DMS153 treated with DMSO at 0.1 percent for 48 hours (cell line): Measurements from ENCODE around the gene ATXN1.

Experiments used
- DNase-seq: peaks from one replicate; lab custom pipeline; 2025; ENCODE audit not compliant: unreplicated experiment; lab: John Stamatoyannopoulos, UW

ATXN1 gene

DNA sequence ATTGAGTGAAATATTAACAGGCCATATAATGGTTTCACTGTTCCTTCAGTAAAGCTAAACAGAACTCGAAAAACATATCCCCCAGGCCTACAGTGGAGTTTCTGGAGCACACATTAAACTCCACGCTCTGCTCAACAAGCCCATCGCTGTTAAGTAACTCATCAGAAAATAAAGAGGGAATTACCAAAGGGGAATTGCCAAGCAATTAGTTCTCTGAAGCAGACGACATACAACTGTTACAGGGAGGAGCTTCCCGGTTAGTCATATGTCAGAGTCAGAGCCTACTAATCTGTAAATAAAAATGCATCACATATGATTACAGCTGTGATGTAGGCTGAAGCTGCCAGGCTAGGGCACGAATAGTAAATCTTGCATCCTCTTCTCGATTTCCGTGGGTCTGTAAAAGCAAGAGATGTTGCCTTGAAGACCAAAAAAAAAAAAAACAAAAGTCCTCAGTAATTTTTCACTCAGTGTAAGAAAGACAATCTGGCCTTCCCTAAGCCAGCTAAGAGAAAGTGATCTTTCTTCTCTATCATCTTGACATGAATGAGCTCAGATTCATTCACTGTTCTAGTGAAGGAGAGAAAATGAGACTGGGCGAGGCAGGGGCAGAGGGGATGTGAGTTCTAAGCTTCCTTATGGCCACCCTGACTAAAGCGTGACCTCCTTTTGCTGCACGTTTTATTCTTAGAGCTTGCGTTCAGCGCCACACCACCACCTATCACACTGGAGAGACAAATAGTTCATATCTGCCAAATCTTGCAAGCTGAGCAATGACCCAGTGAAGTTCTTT is 13.8 kb downstream of the ATXN1 start:
- no peak for DNase-seq

DNA sequence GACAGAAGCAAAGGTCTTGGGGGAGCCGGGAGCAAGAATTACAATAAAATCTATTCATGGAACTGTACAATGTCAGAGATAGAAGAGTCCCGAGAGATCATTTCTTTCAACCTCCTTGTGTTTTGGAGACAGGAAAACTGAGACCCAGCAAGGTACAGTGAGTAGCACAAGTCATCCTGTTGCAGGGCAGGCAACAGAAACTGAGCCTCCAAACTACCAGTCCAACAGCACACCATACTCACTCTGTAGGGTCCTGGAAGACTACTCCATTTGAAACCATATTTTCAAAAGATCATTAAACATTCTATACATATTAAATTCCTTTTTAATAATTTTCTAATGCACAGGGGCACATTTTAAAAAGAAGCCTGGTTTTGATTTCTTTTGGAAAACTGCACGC is 14.4 kb downstream of the ATXN1 start:
- no peak for DNase-seq

DNA sequence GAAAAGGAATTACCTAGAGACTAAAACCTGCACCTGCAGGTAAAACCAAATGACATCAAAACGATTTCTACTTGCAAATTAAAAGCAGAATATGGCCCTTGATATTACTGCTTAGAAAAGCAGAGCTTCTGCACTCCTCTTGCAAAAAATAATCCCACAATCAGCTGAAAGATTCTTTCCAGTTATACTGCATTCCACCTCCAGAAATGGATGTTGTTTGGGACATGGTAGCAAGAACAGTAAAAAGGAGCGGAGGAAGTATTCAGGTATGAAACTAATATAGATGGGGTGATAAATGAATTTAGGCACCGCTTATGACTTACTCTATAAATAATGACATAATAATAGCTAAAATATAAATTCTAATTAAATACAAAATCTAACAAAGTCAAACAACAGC is 14.9 kb downstream of the ATXN1 start:
- DNase-seq = no peak

DNA sequence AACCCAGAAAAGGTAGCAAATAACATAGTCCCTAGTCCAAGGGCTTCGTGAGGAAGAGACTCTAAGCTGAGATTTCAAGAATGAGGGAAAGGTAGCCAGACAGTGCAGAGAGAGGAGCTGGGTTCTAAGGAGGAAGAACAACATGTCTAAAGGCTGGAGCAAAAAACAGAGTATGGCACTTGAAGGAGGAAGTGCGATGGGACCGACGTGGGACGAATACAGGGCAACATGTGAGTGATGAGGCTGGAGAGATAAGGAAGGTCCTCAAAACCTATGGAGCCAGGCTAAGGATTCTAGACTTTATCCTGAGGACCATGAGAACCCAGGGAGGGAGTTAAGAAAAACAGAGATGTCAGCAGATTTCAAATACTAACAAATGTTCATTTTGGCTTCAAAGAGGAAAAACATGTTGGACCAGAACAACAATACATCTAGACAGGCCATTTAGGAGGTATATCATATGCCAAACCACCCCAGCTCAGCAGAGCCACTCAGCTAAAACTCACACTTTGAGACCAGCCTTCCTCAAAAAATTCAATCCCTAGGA is 17.5 kb downstream of the ATXN1 start:
- no peak for DNase-seq

DNA sequence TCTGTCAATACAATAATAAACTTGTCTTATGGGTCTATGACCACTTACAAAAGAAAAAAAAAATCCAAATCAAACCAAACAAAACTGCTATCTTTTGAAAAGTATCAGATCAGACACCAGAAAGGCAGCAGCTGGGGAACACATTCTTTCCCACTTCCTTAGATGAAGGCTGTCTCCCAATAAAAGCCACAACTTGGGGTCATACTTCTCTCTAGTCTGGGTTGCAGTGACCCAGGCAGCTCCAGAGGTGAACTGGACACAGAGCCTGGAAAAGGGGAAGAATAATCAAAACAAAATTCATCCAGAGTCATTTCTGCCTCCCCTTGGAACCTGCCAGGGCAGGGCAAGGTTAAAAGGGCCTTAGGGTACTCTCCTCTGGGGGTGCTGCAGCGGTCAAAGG is 19.1 kb downstream of the ATXN1 start:
- DNase-seq = no peak

DNA sequence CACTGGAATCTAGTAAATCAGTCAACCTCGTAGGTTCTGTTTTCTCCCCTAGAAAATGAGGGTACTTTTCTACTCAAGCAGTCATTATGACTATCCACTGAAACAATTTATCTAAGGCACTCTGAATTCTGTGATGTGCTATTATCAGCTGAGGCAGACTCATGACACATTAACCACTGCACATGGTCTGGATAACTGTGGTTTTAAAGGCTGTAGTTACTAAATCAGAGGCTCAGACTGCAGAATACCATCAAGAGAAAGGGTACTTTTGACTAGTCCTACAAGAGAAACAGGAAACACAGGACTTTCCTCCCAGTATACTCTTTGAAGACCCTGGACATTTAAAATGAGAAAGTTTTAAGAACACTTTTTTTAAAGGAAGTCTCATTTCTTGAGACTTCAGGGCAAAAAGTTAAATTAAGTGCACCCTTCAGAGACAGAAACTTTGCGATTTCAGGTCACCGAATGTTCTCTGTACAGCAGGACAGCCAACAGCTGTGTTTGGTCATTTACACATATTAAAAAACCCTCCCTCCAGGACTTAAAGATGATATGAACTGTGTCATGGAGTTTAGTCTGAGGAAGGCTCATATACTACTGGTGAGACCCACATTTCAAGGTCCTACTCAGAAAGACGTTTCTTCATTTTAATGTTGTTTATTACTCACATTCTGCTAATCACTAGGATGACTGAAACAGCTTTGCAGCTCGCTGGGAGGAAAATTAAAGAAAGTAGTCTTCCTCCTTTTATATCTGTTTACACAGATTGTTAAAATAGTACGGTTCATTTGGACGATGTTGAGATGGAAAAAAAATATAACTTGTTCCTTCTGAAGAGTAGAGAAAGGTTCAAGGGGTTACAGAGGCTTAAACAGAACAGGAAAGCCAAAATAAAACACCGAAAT is 19.9 kb downstream of the ATXN1 start:
- DNase-seq = no peak

DNA sequence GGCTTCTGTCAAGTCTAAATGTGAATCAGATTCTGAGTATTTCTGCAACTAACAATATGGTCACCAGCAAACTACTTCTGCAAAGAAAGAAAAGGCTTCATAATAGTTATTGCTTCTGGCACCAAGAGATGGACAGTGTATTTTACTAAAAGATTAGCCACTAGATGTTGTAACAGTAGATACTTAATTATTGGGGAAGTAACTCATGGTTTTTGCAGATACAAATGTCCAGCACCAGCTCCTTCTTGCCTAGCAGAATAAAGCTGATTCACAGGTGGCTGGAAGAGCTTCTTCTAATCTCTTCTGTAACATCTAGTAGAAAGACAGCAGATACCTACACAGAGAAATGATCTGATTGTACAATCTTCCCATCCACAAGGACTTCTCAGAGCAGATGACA is 21.2 kb downstream of the ATXN1 start:
- DNase-seq = no peak

DNA sequence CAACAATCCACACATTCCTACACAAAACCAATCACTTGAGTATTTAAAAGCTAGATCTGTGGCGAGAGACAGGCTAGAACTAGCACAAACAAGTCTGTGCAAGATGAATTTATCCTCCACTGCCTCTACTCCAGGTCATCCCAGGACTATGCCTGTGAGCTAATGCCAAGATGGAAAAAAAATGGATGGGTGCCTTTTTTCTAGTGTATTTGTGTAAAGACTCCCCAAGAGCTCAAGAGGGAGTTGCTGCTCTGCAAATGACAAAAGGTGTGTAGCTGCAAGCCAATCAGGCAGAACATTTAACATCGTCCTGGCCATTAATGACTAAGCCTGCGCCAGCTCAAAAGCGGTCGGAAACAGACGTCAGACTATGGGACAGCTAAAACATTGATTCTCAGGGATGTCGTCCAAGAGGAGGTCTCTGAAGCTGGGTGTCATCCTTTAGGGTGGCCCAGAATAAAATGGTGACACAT is 21.9 kb downstream of the ATXN1 start:
- no peak for DNase-seq

DNA sequence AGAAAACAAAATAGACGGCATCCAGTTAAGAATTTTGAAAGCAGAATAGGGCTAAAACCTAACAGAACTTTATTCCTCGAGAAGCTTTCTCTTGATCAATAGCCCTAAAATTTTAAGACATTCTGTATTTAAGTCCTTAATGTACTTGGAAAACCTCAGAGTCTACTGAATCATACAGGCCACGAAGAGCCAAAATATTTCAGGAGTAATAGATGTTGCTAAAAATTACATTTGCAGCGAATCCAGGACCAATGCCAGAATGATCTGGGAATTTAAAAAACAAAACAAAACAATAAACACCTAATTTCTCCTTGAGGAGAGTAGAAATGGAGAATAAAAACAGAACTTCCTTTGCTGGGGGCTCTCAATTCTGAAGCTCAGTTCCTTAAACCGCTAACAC is 23.3 kb downstream of the ATXN1 start:
- no peak for DNase-seq

DNA sequence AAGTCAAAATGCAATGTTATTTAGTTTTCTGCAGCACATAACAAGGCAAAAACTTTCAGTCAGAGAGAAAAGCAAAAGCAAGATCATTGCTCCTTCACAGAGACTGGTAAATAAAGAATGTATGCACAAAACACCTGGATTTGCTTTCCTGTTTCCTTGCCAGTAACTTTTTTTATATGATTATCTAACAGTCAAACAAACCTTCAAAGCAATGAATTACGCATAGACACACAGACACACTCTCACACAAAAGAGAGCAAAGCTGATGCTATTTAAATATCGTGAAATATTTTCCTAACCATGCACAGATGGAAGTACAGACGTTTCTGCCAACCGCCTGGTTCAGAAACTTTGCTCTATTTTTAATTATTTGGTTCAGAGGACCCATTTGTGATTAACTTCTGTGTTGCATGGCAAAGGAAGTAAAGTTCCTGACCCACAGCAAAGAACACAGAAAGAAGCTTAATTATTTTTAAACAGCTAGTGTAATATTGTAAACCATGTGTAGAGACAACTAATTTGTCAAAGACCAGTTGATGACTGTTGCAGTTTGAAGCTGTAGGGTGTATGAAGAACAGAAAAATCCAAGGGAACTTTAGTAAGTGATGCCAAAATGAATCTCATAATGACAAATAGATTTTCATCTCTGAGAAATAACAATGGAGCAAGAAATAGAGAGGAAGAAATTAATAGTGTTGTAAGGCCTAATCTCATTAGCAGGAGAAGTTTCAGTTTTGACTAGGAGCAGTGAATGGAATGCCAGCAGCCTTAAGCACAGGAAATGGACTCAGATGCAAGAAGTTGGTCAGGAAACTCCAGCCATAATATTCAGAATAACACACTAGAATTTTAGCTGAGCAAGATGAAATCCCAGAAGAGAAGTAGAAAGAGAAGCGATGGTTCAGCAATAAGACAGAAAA is 24.1 kb downstream of the ATXN1 start:
- no peak for DNase-seq

DNA sequence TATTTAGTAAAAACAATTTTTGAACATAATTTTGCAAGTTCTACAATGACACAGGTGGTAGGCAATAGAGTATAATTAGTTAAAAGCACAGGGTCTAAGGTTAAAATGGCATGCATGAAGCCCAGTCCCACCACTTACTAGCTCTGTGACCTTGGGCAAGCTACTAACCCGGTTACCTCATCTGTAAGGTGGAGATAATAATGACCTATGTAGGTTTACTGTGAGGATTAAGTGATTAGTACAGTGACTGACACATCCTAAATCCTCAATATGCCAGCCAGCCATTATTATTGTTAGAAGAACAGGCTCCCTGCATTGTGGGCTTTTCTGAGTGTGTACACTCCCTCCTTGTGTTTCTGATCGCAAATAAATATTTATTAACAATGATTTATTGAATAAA is 26.2 kb downstream of the ATXN1 start:
- DNase-seq = no peak

DNA sequence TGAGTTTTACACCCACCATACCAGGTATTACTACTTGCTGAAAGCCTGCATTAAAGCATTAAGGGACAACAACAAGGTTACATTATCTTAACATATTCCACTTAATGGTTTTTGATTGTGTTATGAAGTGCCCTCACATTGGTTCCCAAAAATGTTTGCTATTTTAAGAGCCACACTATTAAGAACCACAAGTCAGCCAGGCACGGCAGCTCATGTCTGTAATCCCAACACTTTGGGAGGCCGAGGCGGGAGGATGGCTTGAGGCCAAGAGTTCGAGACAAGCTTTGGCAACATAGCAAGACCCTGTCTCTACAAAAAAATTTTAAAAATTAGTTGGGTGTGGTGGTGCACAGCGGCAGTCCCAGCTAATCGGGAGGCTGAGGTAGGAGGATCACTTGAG is 28.2 kb downstream of the ATXN1 start:
- DNase-seq = no peak

DNA sequence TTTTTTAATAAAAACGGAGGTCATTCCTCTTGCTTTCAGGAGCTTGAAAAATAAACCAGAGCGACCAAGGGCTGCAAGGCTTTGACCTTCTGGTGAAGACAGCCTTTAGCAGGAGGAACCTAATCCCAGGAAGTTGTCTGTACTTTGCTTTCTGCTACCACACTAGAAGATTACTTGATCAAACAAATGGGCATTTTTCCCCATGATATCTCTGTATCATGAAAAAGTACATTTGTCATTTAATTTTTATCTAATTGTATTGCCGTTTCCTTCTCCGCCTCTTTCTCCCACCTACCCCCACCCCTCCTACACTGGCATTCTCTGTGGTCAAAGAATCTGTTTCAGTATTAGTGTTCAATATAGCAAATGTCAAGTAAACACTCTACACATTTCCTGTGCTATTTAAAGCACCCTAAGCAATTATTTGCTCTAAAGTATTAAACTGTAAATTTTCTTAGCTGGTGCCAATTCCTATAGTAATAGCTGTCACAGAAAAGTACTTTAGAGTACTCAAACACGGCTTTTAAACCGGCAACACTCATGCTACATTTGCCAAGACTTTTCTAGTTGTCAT is 29.7 kb downstream of the ATXN1 start:
- DNase-seq = no peak

DNA sequence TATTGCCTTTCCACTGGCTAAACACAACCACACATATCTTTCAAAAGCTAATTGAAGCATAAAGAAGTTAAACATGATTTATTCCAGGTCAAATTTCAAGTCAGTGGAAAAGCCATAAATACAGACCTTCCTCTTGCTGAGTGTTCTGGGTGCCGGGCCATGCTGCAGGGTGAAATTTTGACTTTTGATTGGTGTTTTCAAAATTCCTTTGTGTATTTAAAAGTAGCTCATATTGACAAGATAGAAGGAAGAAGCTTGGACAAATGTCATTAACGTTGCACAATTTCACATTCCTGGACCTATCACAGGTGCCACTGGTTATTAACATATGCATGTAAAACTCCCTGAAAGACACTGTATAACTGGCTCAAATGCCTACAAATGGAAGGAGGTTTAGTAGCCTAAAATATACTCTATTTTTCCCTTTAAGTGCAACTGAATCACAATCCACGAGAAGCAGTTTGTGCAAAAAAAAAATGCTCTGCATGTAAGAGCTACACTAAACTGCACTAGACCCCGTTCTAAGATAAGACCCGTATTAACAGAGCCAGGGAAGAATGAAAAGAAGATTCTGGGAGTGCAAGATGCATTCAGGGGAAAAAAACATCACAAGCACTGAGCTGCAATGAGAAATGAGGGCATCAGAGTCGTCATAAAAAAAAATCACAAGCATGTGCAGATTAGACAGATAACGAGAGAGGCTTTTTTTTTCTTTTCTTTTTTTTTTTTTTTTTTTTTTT is 30.4 kb downstream of the ATXN1 start:
- DNase-seq = no peak

DNA sequence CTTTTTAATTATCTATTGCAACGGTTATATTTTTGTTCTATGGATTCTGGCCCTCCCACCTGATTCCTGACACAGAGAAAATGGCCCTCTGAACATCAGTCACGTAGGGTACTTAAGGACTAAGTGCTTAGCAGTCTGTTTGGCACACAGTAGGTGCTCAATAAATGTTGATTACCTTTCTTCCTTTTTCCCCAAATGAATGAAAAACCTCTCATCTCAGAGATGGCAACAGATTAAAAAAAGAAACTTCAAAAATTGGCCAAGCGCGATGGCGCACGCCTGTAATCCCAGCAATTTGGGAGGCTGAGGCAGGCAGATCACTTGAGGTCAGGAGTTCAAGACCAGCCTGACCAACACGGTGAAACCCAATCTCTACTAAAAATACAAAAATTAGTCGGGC is 31.5 kb downstream of the ATXN1 start:
- DNase-seq = no peak

DNA sequence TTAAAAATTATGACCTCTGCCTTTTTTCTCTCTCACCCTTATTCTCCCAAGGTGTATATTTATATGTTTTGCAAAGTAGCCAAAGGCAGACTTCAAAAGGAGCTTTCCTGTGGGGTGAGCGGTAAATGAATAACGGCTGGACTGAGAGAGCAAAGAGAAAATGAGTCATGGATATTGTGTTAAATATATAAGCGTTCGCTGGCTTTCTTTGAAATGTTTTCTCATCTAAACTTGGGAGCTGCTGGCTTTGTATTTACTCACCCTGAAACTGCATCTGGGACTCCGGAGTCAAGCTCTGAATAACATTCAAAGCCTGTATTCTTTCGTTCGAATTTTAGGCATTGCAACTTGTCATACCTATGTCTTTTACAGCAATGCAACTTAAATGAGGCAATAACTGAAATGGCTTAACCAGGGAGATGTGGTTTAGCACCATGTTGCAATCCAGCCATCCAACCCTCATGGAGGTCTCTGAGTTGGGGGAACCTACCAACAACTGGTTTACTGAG is 32.0 kb downstream of the ATXN1 start:
- DNase-seq = no peak

DNA sequence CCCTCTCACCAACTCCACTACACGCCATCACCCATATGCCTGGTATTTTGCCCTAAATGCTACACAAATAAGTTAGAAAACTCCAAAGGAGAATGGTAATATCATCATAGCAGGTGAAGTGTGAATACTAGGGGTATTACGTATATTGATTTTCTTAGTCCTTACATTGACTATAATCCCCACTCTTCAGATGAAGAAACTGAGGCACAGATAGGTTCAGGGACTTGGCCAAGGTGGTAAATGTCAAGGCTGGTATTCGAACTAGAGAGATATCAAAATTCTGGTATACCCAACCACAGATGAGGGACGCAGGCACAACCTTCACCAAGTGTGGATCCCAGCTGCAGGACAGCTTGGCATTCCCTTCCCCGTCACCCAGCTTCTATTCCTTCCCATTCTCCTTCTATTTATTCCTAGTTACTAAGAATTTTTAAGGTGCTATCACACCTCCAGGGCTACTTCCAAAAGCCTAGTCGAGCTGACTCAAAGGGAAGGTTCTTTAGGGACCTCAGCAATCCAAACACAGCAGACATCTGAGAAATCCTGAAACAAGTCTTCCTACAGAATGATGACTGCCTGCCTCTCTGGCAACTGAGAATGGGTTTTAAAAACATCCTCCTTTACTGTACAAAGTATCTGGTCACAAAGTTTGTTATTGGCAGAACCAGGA is 32.6 kb downstream of the ATXN1 start:
- DNase-seq = no peak

DNA sequence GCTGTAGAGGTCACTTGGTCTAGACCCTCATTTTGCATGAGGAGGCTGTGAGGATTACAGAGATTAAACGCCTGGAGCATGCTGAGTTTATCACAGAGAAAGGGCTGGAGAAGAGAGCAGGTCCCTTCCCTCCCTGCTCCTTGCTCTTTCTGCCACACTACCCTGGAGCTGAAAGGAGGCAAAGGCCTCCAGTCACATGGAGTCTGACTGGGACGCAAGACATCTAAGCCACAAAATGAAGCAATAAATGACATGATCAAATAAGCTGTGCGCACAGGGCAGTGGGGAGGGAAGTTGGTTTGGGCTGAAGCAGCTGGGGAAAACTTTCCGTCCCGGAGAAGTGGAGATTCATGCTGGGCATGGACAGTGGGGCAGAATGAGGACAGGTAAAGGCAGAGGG is 33.3 kb downstream of the ATXN1 start:
- DNase-seq = no peak
